GM12873 (cell line): ENCODE data around the gene VAV2.

Experiments used
- TF ChIP-seq, protein P1 (sequence below): IDR thresholded peaks from 2 replicates; pipeline ENCODE4 v1.5.1; 2012; ENCODE audit warnings: low read depth, mild to moderate bottlenecking, moderate library complexity, low read length, control low read depth; ENCODE audit not compliant: insufficient read depth; ENCODE audit errors: missing control alignments

VAV2 gene

DNA sequence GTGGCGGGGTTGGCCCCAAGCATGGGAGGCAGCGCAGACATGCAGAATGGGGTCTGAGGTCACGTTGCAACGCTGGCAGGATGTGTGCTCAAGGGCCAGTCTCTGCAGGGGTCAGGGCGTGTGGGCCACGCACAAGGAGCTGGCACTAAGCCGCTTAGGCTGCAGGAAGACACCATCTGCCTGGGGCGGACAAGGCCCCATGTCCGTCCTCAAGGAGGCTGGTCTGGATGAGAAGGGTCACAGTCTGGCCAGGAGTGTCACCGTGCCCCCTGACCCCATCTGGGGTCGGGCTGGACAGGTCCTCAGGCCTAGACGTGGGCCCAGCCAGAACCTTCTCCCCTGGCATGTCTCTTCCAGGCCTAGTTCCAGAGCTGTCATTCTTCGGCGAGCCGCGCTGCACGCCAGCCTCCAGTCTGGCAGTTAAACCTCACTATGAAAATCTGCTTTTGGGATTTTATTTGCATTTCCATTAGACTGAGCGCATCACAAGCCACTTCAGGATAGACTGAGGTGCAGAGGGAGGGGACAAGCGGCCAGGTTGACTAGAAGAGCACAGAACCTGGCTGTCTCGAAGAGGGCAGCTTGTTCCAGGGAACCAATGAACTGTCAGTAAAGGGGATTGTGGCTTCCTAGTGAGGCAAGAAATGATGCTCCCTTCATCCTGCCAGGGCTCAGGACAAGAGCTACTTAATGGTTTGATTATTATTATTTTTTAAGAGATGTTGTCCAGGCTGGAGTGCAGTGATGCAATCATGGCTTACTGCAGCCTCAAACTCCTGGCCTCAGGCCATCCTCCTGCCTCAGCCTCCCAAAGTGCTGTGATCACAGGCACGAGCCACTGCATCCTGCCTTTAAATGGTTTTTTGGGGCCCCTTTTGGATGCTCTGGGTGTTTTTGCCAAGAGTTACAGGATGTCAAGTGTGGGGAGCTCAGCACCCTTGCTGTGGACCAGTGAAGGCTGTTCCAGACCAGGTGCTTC is 37.4 kb upstream of the VAV2 start:
- TF ChIP-seq, protein P1, sequence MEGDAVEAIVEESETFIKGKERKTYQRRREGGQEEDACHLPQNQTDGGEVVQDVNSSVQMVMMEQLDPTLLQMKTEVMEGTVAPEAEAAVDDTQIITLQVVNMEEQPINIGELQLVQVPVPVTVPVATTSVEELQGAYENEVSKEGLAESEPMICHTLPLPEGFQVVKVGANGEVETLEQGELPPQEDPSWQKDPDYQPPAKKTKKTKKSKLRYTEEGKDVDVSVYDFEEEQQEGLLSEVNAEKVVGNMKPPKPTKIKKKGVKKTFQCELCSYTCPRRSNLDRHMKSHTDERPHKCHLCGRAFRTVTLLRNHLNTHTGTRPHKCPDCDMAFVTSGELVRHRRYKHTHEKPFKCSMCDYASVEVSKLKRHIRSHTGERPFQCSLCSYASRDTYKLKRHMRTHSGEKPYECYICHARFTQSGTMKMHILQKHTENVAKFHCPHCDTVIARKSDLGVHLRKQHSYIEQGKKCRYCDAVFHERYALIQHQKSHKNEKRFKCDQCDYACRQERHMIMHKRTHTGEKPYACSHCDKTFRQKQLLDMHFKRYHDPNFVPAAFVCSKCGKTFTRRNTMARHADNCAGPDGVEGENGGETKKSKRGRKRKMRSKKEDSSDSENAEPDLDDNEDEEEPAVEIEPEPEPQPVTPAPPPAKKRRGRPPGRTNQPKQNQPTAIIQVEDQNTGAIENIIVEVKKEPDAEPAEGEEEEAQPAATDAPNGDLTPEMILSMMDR = no peak

DNA sequence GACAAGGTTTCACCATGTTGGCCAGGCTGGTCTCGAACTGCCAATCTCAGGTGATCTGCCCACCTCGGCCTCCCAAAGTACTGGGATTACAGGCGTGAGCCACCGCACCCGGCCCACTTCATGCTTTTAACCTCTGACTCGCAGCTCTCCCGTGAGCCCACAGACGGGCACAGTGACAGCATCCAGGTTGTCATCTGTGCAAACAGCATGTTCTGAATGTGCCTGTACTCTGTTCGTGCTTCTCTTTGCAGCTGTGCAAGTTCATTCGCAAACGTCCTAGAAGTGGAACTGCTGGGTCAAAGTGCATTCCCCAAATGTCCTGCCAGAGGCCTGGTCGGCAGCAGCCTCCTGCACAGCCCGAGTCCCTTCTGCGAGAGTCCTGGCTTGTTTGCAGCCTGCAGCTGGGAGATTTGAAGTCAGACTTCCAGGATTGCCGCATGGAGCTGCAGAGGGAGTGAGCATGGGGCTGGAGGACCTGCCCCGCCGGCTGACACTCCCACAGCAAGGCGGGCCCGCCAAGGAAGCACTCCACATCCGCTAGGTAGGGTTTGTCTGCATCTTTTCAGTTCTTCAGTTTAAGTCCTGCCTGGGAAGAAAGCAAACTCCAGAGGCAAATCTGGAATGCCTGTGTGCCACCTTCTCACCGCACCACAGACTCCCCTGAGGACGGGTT is 36.6 kb upstream of the VAV2 start:
- TF ChIP-seq, protein P1 = no peak

DNA sequence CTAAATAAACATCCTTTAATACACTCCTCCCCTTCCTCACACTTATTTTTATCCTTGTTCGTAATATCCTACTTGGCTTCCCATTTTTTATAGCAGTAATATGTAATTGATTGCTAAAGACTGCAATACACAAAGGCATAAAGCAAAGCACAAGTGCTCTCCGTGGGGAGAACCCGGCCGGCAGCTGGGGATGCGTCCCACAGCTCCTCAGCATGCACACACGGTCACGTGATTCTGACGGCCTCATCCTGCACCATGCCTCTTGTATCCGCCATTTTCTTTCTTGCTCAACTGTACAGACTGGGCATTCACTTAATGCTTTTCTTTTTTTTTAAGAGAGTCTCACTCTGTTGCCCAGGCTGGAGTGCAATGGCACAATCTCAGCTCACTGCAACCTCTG is 36.0 kb upstream of the VAV2 start:
- TF ChIP-seq, protein P1 = no peak

DNA sequence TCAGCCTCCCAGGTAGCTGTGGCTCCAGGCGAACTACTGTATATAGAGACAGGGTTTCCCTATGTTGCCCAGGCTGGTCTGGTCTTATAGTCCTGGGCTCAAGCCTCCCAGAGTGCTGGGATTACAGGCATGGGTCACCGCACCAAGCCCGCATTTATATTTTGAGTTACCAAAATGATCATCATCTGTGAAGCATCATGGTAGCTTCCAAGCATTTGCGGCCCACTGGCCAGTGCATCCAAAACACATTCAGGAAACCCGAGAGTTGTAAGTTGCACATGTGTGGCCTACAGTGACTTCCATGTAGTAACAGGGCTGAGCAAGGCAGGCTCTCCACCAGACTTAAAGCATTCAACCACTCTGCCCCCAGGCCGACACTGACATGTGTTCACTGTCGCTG is 35.4 kb upstream of the VAV2 start:
- TF ChIP-seq, protein P1 = no peak

DNA sequence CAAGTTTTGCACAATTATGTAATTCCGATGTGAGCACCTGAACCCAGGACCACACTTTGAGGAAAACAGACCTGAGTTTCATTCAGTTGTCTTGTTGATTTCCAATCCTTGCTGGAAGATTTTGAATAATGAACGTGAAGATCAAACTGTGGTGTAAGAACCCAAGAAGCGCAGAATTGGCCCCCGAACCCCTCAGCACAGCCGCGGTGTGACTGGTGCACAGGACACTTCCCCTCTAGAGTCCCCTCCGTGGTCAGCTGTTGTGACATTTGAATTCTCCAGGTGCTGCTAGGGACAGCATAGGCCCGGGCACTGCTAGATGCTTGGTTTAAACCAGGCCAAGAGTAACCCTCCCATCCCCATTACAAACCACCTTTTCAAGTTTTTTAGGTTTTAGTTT is 34.9 kb upstream of the VAV2 start:
- TF ChIP-seq, protein P1 = no peak

DNA sequence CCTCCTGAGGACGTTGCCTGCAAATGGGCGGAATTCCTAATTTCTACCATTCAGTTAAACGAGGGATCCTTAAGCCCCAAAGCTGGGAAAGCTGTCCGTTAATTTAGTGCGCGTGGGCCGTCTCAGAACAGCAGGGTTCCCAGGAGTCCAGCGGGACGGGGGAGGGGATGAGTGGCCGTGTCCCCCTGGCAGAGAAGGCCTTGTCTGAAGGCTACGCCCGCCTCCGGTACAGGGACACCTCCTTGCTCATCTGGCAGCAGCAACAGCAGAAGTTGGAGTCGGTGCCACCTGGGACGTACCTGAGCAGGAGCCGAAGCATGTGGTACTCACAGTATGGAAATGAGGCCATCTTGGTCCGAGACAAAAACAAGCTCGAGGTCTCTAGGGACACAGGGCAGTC is 34.5 kb upstream of the VAV2 start:
- TF ChIP-seq, protein P1 = no peak
